ENCODE data around the gene CCDC7.

GRCh38 chr10:32744321-32744720 is 298.4 kb downstream of the CCDC7 start:
- TF ChIP-seq POLR2AphosphoS5 (IDR thresholded peaks at IDR 0.05; ENCODE audit: low read depth, low read length) (no peak), POLR2A (IDR thresholded peaks at IDR 0.05; ENCODE audit: low read depth, low read length) (no peak), TAF1 (IDR thresholded peaks at IDR 0.05; ENCODE audit: borderline replicate concordance, low read depth, low read length) (no peak)

All from GM12892 (cell line).